Measurements from ENCODE around the gene SH3D19. TPM values are rescaled to one million over a fixed set of nuclear protein-coding genes. Genes with fewer than 3 reads are reported as not detected.
A peak's percentile ranks its signal among the peaks of the same experiment; 100 is the strongest.

Gene SH3D19
- polyA plus RNA-seq, 4 donors = 37.7 to 92.4 (median 64.6) TPM

DNA sequence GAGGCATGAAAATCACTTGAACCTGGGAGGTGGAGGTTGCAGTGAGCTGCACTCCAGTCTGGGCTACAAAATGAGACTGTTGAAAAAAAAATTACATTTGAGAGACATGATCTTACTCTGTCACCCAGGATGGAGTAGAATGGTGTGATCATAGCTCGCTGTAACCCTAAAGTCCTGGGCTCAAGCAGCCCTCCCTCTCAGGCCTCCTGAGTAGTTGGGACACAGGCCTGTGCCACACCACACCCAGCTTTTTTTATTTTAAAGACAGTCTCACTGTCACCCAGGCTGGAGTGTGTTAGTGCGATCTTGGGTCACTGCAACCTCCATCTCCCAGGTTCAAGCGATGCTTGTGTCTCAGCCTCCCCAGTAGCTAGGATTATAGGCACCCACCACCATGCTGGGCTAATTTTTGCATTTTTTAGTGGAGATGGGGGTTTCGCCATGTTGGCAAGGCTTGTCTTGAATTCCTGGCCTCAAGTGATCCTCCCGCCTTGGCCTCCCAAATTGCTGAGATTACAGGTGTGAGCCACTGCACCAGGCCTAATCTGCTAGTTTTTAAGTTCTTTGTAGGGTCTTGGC is 219.9 kb downstream of the SH3D19 start:
- FAIRE-seq (no peak), DNase-seq (no peak)
- H3K27ac ChIP-seq (ENCODE audit: low read depth in 1 of 3, low read length in 2 of 3) = no peak overlapping the region
- peaks cover 6 to 43% (median 18%) of the 10 kb centered on the region in 3 donors for H3K36me3 ChIP-seq (ENCODE audit: control insufficient read depth in 3 of 3, insufficient read depth in 2 of 3, low read depth in 1 of 3, low read length in 3 of 3)
- no peaks in the 10 kb centered on the region for H3K9me3 ChIP-seq (ENCODE audit: control insufficient read depth in 2 of 2, insufficient read depth in 1 of 2, low read depth in 1 of 2, low read length in 1 of 2)
- 95 to 98% (median 97%) methylated on average over 5 of the region's 5 CpGs for WGBS, 3 donors
- no peak overlapping the region for H3K4me3 ChIP-seq (ENCODE audit: low read depth in 1 of 3, low read length in 3 of 3)
- H3K4me1 ChIP-seq (ENCODE audit: control insufficient read depth in 3 of 3, insufficient read depth in 2 of 3, low read depth in 1 of 3, low read length in 2 of 3) = peaks cover 0 to 2% (median 0%) of the 10 kb centered on the region in 3 donors
- no peaks in the 10 kb centered on the region for H3K27me3 ChIP-seq (ENCODE audit: control insufficient read depth in 3 of 3, insufficient read depth in 3 of 3, low read length in 3 of 3)

DNA sequence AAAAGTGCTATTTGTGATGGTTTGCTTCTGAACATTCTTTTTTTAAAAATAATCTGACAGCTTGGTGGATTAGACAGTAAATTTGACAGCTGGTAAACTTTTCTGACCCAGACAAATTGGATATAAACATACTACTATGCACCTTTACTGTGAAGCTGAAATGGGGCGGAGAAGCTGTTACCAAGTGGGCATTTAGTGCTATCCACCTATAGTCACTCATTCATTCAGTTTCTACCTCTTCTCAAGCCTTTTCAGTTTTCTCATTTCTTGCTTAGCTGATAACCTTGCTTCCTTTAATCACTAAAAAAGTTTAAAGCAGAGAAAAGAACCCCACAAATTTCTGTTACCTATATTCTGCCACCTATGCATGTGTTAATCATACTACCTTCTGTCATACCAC is 220.8 kb downstream of the SH3D19 start:
- no peak overlapping the region for H3K4me3 ChIP-seq (ENCODE audit: low read depth in 1 of 3, low read length in 3 of 3)
- FAIRE-seq (no peak), DNase-seq (no peak)
- H3K4me1 ChIP-seq (ENCODE audit: control insufficient read depth in 3 of 3, insufficient read depth in 2 of 3, low read depth in 1 of 3, low read length in 2 of 3) = peaks cover 0 to 2% (median 0%) of the 10 kb centered on the region in 3 donors
- H3K27me3 ChIP-seq (ENCODE audit: control insufficient read depth in 3 of 3, insufficient read depth in 3 of 3, low read length in 3 of 3) = no peaks in the 10 kb centered on the region
- no peak overlapping the region for H3K27ac ChIP-seq (ENCODE audit: low read depth in 1 of 3, low read length in 2 of 3)
- H3K36me3 ChIP-seq (ENCODE audit: control insufficient read depth in 3 of 3, insufficient read depth in 2 of 3, low read depth in 1 of 3, low read length in 3 of 3) = peaks cover 6 to 38% (median 18%) of the 10 kb centered on the region in 3 donors
- H3K9me3 ChIP-seq (ENCODE audit: control insufficient read depth in 2 of 2, insufficient read depth in 1 of 2, low read depth in 1 of 2, low read length in 1 of 2) = no peaks in the 10 kb centered on the region
- WGBS, 3 donors = 95 to 100% (median 100%) methylated on average over 1 of the region's 1 CpG

DNA sequence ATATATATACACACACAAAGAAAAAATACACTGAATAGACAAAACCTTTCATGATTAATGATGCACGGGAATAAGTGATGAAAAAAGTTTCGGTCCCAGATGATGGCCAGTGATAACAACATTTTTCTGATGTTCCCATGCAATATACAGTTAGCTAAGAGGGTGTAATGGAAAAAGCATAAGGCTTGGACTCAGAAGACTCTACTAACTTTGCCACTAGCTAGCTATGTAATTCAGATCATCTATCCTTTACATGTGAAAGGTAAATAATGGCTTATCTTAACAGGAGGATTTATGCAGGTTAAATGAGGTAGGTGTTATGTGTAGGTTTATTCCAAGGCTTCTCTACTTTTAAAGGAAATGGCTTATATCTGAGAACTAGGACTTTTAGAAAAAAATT is 221.6 kb downstream of the SH3D19 start:
- H3K4me1 ChIP-seq (ENCODE audit: control insufficient read depth in 3 of 3, insufficient read depth in 2 of 3, low read depth in 1 of 3, low read length in 2 of 3) = peaks cover 0 to 6% (median 0%) of the 10 kb centered on the region in 3 donors
- no peak for FAIRE-seq
- 52 to 70% (median 61%) methylated on average over 2 of the region's 2 CpGs for WGBS, 3 donors
- H3K36me3 ChIP-seq (ENCODE audit: control insufficient read depth in 3 of 3, insufficient read depth in 2 of 3, low read depth in 1 of 3, low read length in 3 of 3) = peaks cover 6 to 34% (median 18%) of the 10 kb centered on the region in 3 donors
- no peak overlapping the region for H3K27ac ChIP-seq (ENCODE audit: low read depth in 1 of 3, low read length in 2 of 3)
- no peak overlapping the region for H3K4me3 ChIP-seq (ENCODE audit: low read depth in 1 of 3, low read length in 3 of 3)
- DNase-seq = no peak
- no peaks in the 10 kb centered on the region for H3K27me3 ChIP-seq (ENCODE audit: control insufficient read depth in 3 of 3, insufficient read depth in 3 of 3, low read length in 3 of 3)
- H3K9me3 ChIP-seq (ENCODE audit: control insufficient read depth in 2 of 2, insufficient read depth in 1 of 2, low read depth in 1 of 2, low read length in 1 of 2) = no peaks in the 10 kb centered on the region

DNA sequence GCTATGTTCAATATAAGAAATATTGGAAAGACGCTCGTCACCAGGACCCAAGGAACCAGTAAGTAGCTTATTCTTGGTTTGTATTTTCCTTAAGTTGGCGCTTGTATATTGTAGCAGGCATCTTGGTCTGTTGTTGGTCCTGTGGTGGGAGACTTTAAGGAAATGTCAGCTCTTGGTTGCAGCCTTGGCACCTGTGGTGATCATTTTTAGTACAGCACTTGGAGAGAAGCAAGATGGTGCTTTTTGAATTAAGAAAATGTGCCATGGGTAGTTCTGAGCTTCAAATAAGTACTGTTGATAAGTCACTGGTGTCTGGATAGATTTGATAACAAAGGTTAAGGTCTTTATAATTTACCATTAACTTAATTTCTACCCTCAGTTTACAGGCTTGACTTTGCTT is 224.9 kb downstream of the SH3D19 start:
- FAIRE-seq (no peak), DNase-seq (no peak)
- Histone ChIP-seq H3K4me3 (ENCODE audit: low read depth in 1 of 3, low read length in 3 of 3) (peak overlapping the region in 2 of 3 donors; percentile 64 to 79), H3K27ac (ENCODE audit: low read depth in 1 of 3, low read length in 2 of 3) (no peak overlapping the region), H3K36me3 (ENCODE audit: control insufficient read depth in 3 of 3, insufficient read depth in 2 of 3, low read depth in 1 of 3, low read length in 3 of 3) (peaks cover 3 to 18% (median 17%) of the 10 kb centered on the region in 3 donors), H3K27me3 (ENCODE audit: control insufficient read depth in 3 of 3, insufficient read depth in 3 of 3, low read length in 3 of 3) (no peaks in the 10 kb centered on the region), H3K9me3 (ENCODE audit: control insufficient read depth in 2 of 2, insufficient read depth in 1 of 2, low read depth in 1 of 2, low read length in 1 of 2) (no peaks in the 10 kb centered on the region), H3K4me1 (ENCODE audit: control insufficient read depth in 3 of 3, insufficient read depth in 2 of 3, low read depth in 1 of 3, low read length in 2 of 3) (peaks cover 0 to 7% (median 0%) of the 10 kb centered on the region in 3 donors)
- WGBS, 3 donors = 0 to 10% (median 1%) methylated on average over 3 of the region's 3 CpGs

DNA sequence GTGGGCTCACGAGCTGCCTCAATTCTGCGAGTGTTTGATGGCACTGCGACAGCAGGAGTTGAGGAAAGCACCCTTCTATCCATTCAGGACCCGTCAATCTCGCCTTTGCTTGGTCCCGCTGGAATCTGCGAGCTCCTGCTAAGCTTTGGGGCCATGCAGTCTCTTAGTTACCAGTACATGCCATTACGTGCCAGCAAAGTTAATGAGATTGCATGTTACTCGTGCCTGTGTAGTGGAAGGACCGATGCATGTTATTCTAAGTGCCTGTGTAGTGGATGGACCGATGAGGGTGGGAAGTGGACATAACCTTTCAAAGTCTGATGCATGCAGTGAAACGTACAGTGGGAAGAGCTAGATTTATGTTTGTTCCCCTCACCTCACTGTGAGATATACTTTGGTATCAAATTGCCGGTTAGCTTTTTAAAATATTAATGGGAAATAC is 225.4 kb downstream of the SH3D19 start:
- H3K4me1 ChIP-seq (ENCODE audit: control insufficient read depth in 3 of 3, insufficient read depth in 2 of 3, low read depth in 1 of 3, low read length in 2 of 3) = peaks cover 0 to 7% (median 0%) of the 10 kb centered on the region in 3 donors
- peak overlapping the region; percentile 58 to 79 (median 64) for H3K4me3 ChIP-seq (ENCODE audit: low read depth in 1 of 3, low read length in 3 of 3)
- peak overlapping the region; percentile 61 to 94 (median 84) for H3K27ac ChIP-seq (ENCODE audit: low read depth in 1 of 3, low read length in 2 of 3)
- FAIRE-seq (no peak), DNase-seq (peak in 1 of 2 donors; percentile 38)
- no peaks in the 10 kb centered on the region for H3K27me3 ChIP-seq (ENCODE audit: control insufficient read depth in 3 of 3, insufficient read depth in 3 of 3, low read length in 3 of 3)
- WGBS, 3 donors = 0 to 2% (median 0%) methylated on average over 13 of the region's 13 CpGs
- no peaks in the 10 kb centered on the region for H3K9me3 ChIP-seq (ENCODE audit: control insufficient read depth in 2 of 2, insufficient read depth in 1 of 2, low read depth in 1 of 2, low read length in 1 of 2)
- peaks cover 3 to 18% (median 12%) of the 10 kb centered on the region in 3 donors for H3K36me3 ChIP-seq (ENCODE audit: control insufficient read depth in 3 of 3, insufficient read depth in 2 of 3, low read depth in 1 of 3, low read length in 3 of 3)

DNA sequence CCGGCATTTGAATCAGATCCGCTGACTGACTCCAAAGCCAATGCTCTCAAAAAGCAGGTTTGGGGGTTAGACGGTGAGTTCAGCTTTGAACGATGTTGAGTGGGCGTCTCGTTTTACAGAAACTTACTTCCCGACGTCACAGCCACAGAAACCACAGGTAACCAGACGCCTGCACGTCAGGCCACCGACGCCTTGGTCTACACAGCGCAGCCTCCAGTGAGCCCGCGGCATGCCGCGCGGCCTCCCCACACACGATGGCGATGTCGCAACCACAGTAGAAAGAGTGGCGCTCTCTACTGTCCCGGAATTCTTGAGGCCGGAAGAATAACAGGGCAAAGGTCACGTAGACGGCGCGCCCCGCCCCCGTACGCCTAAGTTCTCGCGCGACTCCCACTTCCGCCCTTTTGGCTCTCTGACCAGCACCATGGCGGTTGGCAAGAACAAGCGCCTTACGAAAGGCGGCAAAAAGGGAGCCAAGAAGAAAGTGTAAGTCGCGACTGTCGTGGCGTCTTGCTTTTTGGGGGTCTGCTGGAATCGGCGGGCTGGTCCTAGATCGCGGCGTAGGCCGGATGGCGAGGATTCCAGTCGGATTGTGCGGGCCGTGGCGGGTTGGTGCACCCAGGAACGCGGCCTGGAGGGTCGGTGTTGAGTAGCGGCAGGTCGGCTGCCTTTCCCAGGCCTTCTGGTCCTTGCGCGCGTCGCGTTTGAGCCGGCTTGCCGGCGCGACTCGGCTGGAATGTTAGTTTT is 226.0 kb downstream of the SH3D19 start, which contains the start of gene RPS3A:
Gene RPS3A, plus strand, starts transcription at position 400 of the 747 bp plus-strand sequence. Its CDS starts 25 bp downstream, at position 425.
- peaks cover 0 to 7% (median 0%) of the 10 kb centered on the region in 3 donors for H3K4me1 ChIP-seq (ENCODE audit: control insufficient read depth in 3 of 3, insufficient read depth in 2 of 3, low read depth in 1 of 3, low read length in 2 of 3)
- DNase-seq = peak; percentile 98 to 100
- no peaks in the 10 kb centered on the region for H3K27me3 ChIP-seq (ENCODE audit: control insufficient read depth in 3 of 3, insufficient read depth in 3 of 3, low read length in 3 of 3)
- FAIRE-seq = no peak
- H3K36me3 ChIP-seq (ENCODE audit: control insufficient read depth in 3 of 3, insufficient read depth in 2 of 3, low read depth in 1 of 3, low read length in 3 of 3) = peaks cover 3 to 14% (median 12%) of the 10 kb centered on the region in 3 donors
- no peaks in the 10 kb centered on the region for H3K9me3 ChIP-seq (ENCODE audit: control insufficient read depth in 2 of 2, insufficient read depth in 1 of 2, low read depth in 1 of 2, low read length in 1 of 2)
- peak within 1 kb of the TSS; percentile 58 to 79 (median 64) for H3K4me3 ChIP-seq (ENCODE audit: low read depth in 1 of 3, low read length in 3 of 3)
- peak within 1 kb of the TSS; percentile 61 to 94 (median 84) for H3K27ac ChIP-seq (ENCODE audit: low read depth in 1 of 3, low read length in 2 of 3)
- WGBS, 3 donors = 1% methylated on average over 66 to 69 of the region's 69 CpGs

DNA sequence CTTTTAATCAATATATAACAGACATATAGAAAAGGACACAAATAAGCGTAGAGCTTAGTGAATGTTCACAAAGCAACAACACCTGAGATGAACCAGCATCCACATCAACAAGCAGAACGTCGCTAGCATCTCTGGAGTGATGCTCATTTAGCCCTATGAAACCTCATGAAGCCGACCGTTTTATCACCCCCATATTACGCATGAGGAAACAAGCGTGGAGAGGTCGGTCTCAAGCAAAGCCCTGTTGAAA is 226.5 kb downstream of the SH3D19 start:
- Histone ChIP-seq H3K27ac (ENCODE audit: low read depth in 1 of 3, low read length in 2 of 3) (peak overlapping the region; percentile 57 to 84 (median 65)), H3K4me3 (ENCODE audit: low read depth in 1 of 3, low read length in 3 of 3) (peak overlapping the region; percentile 11 to 79 (median 29)), H3K27me3 (ENCODE audit: control insufficient read depth in 3 of 3, insufficient read depth in 3 of 3, low read length in 3 of 3) (no peaks in the 10 kb centered on the region), H3K9me3 (ENCODE audit: control insufficient read depth in 2 of 2, insufficient read depth in 1 of 2, low read depth in 1 of 2, low read length in 1 of 2) (no peaks in the 10 kb centered on the region), H3K4me1 (ENCODE audit: control insufficient read depth in 3 of 3, insufficient read depth in 2 of 3, low read depth in 1 of 3, low read length in 2 of 3) (peaks cover 0 to 7% (median 2%) of the 10 kb centered on the region in 3 donors), H3K36me3 (ENCODE audit: control insufficient read depth in 3 of 3, insufficient read depth in 2 of 3, low read depth in 1 of 3, low read length in 3 of 3) (peaks cover 3 to 12% (median 12%) of the 10 kb centered on the region in 3 donors)
- WGBS, 3 donors = 10 to 18% (median 15%) methylated on average over 8 of the region's 8 CpGs
- no peak for FAIRE-seq
- DNase-seq = no peak

DNA sequence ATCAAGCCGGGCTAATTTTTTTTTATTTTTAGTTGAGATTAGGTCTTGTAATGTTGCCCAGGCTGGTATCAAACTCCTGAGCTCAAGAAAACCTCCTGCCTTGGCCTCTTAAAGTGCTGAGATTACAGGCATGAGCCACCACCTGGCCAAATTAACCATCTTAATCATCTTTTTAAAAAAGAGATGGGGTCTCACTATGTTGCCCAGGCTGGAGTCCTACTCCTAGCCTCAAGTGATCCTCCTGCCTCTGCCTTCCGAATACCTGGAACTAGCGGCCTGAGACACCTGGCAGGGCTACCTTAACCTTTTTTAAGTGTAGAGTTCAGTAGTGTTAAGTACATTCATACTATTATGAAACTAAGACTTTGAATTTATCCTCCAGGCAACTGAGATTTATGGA is 227.6 kb downstream of the SH3D19 start:
- Histone ChIP-seq H3K36me3 (ENCODE audit: control insufficient read depth in 3 of 3, insufficient read depth in 2 of 3, low read depth in 1 of 3, low read length in 3 of 3) (peaks cover 3 to 6% (median 3%) of the 10 kb centered on the region in 3 donors), H3K27ac (ENCODE audit: low read depth in 1 of 3, low read length in 2 of 3) (no peak overlapping the region), H3K27me3 (ENCODE audit: control insufficient read depth in 3 of 3, insufficient read depth in 3 of 3, low read length in 3 of 3) (no peaks in the 10 kb centered on the region), H3K4me1 (ENCODE audit: control insufficient read depth in 3 of 3, insufficient read depth in 2 of 3, low read depth in 1 of 3, low read length in 2 of 3) (peaks cover 0 to 12% (median 2%) of the 10 kb centered on the region in 3 donors), H3K9me3 (ENCODE audit: control insufficient read depth in 2 of 2, insufficient read depth in 1 of 2, low read depth in 1 of 2, low read length in 1 of 2) (no peaks in the 10 kb centered on the region), H3K4me3 (ENCODE audit: low read depth in 1 of 3, low read length in 3 of 3) (no peak overlapping the region)
- FAIRE-seq = no peak
- 91 to 96% (median 95%) methylated on average over 3 of the region's 3 CpGs for WGBS, 3 donors
- no peak for DNase-seq

Data from small intestine (tissue), 7 donors.